ENCODE results near the gene CCZ1.
"Not testable (repeated sequence)": the region's sequence is repeated elsewhere in the genome, so short reads cannot be mapped to it uniquely, and the experiment has no call there.

DNA sequence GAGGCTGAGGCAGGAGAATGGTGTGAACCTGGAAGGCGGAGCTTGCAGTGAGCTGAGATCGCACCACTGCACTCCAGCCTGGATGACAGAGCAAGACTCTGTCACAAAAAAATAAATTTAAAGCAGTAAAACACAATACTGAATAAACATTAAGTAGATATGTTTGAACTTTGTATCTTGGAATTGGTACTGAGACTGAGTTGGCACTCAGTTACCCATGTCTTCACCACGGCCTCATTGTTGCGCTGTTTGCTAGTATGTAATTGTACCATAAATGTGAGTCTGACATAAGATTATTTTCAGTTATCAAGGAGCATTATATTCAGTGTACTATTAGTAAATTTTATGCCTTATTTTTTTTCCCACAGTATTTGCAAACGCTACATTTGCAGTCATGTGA is 6.2 kb downstream of the CCZ1 start:
- TF ChIP-seq, protein P1, sequence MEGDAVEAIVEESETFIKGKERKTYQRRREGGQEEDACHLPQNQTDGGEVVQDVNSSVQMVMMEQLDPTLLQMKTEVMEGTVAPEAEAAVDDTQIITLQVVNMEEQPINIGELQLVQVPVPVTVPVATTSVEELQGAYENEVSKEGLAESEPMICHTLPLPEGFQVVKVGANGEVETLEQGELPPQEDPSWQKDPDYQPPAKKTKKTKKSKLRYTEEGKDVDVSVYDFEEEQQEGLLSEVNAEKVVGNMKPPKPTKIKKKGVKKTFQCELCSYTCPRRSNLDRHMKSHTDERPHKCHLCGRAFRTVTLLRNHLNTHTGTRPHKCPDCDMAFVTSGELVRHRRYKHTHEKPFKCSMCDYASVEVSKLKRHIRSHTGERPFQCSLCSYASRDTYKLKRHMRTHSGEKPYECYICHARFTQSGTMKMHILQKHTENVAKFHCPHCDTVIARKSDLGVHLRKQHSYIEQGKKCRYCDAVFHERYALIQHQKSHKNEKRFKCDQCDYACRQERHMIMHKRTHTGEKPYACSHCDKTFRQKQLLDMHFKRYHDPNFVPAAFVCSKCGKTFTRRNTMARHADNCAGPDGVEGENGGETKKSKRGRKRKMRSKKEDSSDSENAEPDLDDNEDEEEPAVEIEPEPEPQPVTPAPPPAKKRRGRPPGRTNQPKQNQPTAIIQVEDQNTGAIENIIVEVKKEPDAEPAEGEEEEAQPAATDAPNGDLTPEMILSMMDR (IDR thresholded peaks at IDR 0.05; ENCODE audit: low read depth, low read length): not testable (repeated sequence)
- not testable (repeated sequence) for TF ChIP-seq EZH2phosphoT487 (IDR thresholded peaks at IDR 0.05; ENCODE audit: low read depth)

Data from OCI-LY3 (cell line).